ENCODE results near the gene PARD6A.

The PARD6A gene

GRCh38 chr16:67666559-67667452 is 6.0 kb downstream of the PARD6A start, which contains the start of the genes C16orf86 and ENKD1:
Gene C16orf86 (plus strand): TSS chr16:67666814. CDS start chr16:67666971, 157 bp downstream.
Gene ENKD1 (minus strand): TSS chr16:67666750. CDS start chr16:67666442, 308 bp downstream.
- DNase-seq (ENCODE audit: low spot score): peak; percentile 88

- DNase-seq (ENCODE audit: low spot score): no peak
Observed at GRCh38 chr16:67667453-67667816, 6.7 kb downstream of the PARD6A start.

GRCh38 chr16:67667817-67668494 is 7.2 kb downstream of the PARD6A start:
- peak; percentile 94 for DNase-seq (ENCODE audit: low spot score)

GRCh38 chr16:67668495-67669157 is 7.9 kb downstream of the PARD6A start:
- no peak for DNase-seq (ENCODE audit: low spot score)

GRCh38 chr16:67669499-67670101 is 8.8 kb downstream of the PARD6A start:
- DNase-seq (ENCODE audit: low spot score): no peak

GRCh38 chr16:67672306-67672705 is 11.5 kb downstream of the PARD6A start:
- DNase-seq (ENCODE audit: low spot score): no peak

GRCh38 chr16:67672739-67673662 is 12.2 kb downstream of the PARD6A start:
- peak; percentile 77 for DNase-seq (ENCODE audit: low spot score)

GRCh38 chr16:67673712-67674580 is 13.2 kb downstream of the PARD6A start:
- DNase-seq (ENCODE audit: low spot score): peak; percentile 69

GRCh38 chr16:67674851-67675578 is 14.3 kb downstream of the PARD6A start:
- no peak for DNase-seq (ENCODE audit: low spot score)

- DNase-seq (ENCODE audit: low spot score): peak; percentile 15
Observed at GRCh38 chr16:67675579-67675935, 14.8 kb downstream of the PARD6A start.

- DNase-seq (ENCODE audit: low spot score): no peak
Observed at GRCh38 chr16:67675999-67676398, 15.2 kb downstream of the PARD6A start.

GRCh38 chr16:67676516-67676915 is 15.8 kb downstream of the PARD6A start:
- no peak for DNase-seq (ENCODE audit: low spot score)

- no peak for DNase-seq (ENCODE audit: low spot score)
Observed at GRCh38 chr16:67676939-67677338, 16.2 kb downstream of the PARD6A start.

GRCh38 chr16:67677712-67678111 is 17.0 kb downstream of the PARD6A start:
- no peak for DNase-seq (ENCODE audit: low spot score)

GRCh38 chr16:67678354-67679023 is 17.7 kb downstream of the PARD6A start:
- DNase-seq (ENCODE audit: low spot score): no peak

GRCh38 chr16:67679935-67680897 is 19.5 kb downstream of the PARD6A start:
- DNase-seq (ENCODE audit: low spot score): no peak

GRCh38 chr16:67683767-67684166 is 23.0 kb downstream of the PARD6A start:
- DNase-seq (ENCODE audit: low spot score): no peak
